AG04449 (cell line): ENCODE measurements around the gene DDX1.

Experiments used
- CTCF ChIA-PET: fragments of 350-600 bp; formaldehyde crosslinking; extraction: SDS; loops from one replicate; lab custom pipeline; 2021; ENCODE audit warnings: antibody characterized with exemption; lab: Yijun Ruan, JAX
- POLR2A ChIA-PET: fragments of 400-600, 350-600 bp; formaldehyde crosslinking; extraction: SDS; loops from one replicate; lab custom pipeline; 2020; ENCODE audit warnings: antibody characterized with exemption, inconsistent platforms; lab: Yijun Ruan, JAX
- DNase-seq: peaks from one replicate; pipeline ENCODE4 v3.0.0-alpha.2; 2010; ENCODE audit warnings: low read depth, low spot score
- H3K4me3 ChIP-seq: 2 replicates; pipeline ENCODE4 v1.5.1; 2011; ENCODE audit warnings: low read depth, mild to moderate bottlenecking, control low read depth, low read length
- CTCF ChIP-seq: IDR thresholded peaks from one replicate; pipeline ENCODE4 v1.5.1; 2011; ENCODE audit warnings: mild to moderate bottlenecking, moderate library complexity, low read length, control low read depth, inconsistent platforms; ENCODE audit not compliant: insufficient read depth; ENCODE audit errors: missing control alignments

Gene DDX1

DNA sequence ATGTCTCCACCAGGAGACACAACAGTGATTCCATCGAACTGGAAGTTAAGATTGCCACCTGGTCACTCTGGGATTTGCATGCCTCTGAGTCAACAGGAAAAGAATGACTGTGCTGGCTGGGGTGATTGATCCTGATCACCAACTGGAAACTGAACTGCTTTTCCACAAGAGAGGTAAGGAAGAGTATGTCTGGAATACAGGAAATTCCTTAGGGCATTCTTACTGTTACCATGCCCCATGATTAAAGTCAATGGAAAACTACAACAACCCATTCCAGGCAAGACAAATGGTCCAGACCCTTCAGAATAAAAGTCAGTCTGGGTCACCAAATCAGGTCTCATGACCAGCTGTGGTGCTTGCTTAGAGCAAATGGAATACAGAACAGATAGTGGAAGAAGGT, 12.0 kb upstream of the DDX1 start:
- no peak overlapping the region for H3K4me3 ChIP-seq
- ChIA-PET CTCF (interaction anchor here (0.7 to 10.3 kb wide), 6 partner anchors 8 to 944 kb away, joined by 3 to 129 read pairs (median 4); partner anchors contain the start of genes DDX1 and NBAS), POLR2A (no interaction called here)
- no peak for TF ChIP-seq CTCF
- no peak for DNase-seq

DNA sequence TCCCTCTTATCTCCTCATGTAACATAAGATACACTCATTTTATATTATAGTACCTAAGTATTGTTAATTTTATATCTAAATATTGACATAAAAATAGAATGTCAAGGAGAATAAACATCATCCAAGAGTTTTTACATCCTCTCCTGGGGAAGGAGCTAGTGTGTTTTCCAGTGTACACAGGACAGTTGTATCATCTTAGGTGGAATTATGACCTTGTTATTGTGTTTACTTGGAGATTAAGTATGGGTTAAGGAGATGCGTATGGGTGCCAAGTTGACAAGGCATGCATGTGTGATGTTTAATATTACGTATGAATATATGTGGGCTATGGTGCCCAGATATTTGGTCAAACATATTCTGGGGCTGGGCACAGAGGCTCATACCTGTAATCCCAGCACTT, 11.2 kb upstream of the DDX1 start:
- TF ChIP-seq CTCF = no peak
- ChIA-PET POLR2A (no interaction called here), CTCF (interaction anchor here (0.6 to 10.3 kb wide), 3 partner anchors 8 to 946 kb away, joined by 3 to 129 read pairs (median 111); partner anchors contain the start of genes DDX1 and NBAS)
- no peak overlapping the region for H3K4me3 ChIP-seq
- no peak for DNase-seq

DNA sequence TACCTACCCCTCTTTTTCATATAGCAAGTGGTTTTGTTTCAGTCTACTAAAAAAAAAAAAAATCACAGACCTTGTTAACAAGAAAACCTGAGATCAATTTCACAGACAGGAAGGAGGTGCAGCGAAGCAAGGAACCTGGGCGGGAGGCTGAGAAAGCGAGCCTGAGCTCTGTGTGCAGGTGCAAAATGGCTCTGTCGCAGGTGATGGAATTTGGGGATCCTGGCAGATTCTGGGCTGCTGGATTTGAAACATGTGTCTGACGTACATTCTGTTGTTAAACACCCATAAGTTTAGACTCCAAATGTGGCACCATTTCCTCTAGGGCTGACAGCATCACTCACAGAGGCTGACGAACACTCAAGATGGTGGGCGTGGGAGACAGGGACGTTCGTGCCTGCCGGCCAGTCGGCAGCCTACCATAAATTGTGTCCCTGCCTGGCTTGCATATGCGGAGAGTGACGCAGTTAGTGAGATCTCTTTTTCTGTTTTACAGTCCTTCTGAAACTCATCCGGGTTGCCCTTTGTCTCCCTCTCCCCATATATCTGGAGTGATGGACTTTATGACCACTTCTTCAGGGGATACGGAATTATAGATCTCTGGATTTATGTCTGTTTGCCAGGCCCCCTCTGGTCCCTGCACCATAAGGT, 8.8 kb upstream of the DDX1 start:
- no peak overlapping the region for H3K4me3 ChIP-seq
- ChIA-PET CTCF (no interaction called here), POLR2A (no interaction called here)
- no peak for TF ChIP-seq CTCF
- no peak for DNase-seq

- DNase-seq = no peak
- no peak overlapping the region for H3K4me3 ChIP-seq
- POLR2A ChIA-PET = no interaction called here
- no peak for TF ChIP-seq CTCF
- CTCF ChIA-PET = interaction anchor here (9.7 kb wide), 1 partner anchor 8 kb away, joined by 129 read pairs; no protein-coding TSS in a partner anchor
These were observed 7.8 kb upstream of the DDX1 start for GRCh38 chr2:15583826-15584225.

DNA sequence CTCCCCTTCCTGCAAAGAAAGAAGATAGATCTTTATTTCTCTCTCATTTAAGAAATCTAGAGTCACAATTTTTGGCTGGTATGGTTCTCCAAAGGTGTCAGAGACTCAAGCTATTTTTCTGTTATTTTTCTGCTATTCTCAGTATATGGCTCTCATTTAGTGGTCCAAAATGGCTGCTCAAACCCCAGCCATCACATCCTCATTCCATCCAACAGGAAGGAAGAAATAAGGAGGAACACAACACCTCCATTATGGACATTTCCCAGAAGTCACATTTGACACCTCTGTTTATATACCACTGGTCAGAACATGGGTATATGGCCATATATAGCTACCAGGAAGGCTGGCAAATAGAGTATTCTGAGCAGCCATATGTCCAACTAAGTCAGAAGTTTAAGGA, 7.4 kb upstream of the DDX1 start:
- POLR2A ChIA-PET = no interaction called here
- TF ChIP-seq CTCF = no peak
- CTCF ChIA-PET = interaction anchor here (9.7 kb wide), 1 partner anchor 9 kb away, joined by 129 read pairs; no protein-coding TSS in a partner anchor
- H3K4me3 ChIP-seq = no peak overlapping the region
- DNase-seq = no peak

- no peak overlapping the region for H3K4me3 ChIP-seq
- no peak for TF ChIP-seq CTCF
- POLR2A ChIA-PET = no interaction called here
- CTCF ChIA-PET = interaction anchor here (9.7 kb wide), 1 partner anchor 9 kb away, joined by 129 read pairs; no protein-coding TSS in a partner anchor
- no peak for DNase-seq
These were observed 6.8 kb upstream of the DDX1 start for GRCh38 chr2:15584767-15585469.
